SKM-1 (cell line): ENCODE measurements around the gene SMARCA2.

Experiments used
- DNase-seq: peaks from one replicate; lab custom pipeline; 2025; ENCODE audit not compliant: unreplicated experiment; lab: John Stamatoyannopoulos, UW

The SMARCA2 gene

GRCh38 chr9:2015581-2016407 is 647 bp downstream of the SMARCA2 start:
- no peak for DNase-seq

- DNase-seq: peak; percentile 56
Observed at GRCh38 chr9:2016408-2017330, 1.5 kb downstream of the SMARCA2 start.

GRCh38 chr9:2017331-2018161 is 2.4 kb downstream of the SMARCA2 start:
- DNase-seq: no peak

GRCh38 chr9:2018162-2018643 is 3.1 kb downstream of the SMARCA2 start:
- no peak for DNase-seq

- no peak for DNase-seq
Observed at GRCh38 chr9:2018764-2019558, 3.8 kb downstream of the SMARCA2 start.

- DNase-seq: no peak
Observed at GRCh38 chr9:2019723-2020122, 4.6 kb downstream of the SMARCA2 start.

- no peak for DNase-seq
Observed at GRCh38 chr9:2021731-2022130, 6.6 kb downstream of the SMARCA2 start.

- DNase-seq: no peak
Observed at GRCh38 chr9:2022560-2022959, 7.4 kb downstream of the SMARCA2 start.

- DNase-seq: no peak
Observed at GRCh38 chr9:2023042-2023441, 7.9 kb downstream of the SMARCA2 start.

- DNase-seq: no peak
Observed at GRCh38 chr9:2023532-2023931, 8.4 kb downstream of the SMARCA2 start.

GRCh38 chr9:2024888-2025782 is 10.0 kb downstream of the SMARCA2 start:
- DNase-seq: peak; percentile 37

- DNase-seq: no peak
Observed at GRCh38 chr9:2026220-2026997, 11.3 kb downstream of the SMARCA2 start.

GRCh38 chr9:2027543-2028160 is 12.5 kb downstream of the SMARCA2 start:
- DNase-seq: no peak

GRCh38 chr9:2028888-2029287 is 13.7 kb downstream of the SMARCA2 start:
- DNase-seq: no peak

GRCh38 chr9:2029666-2030170 is 14.6 kb downstream of the SMARCA2 start:
- DNase-seq: no peak

- no peak for DNase-seq
Observed at GRCh38 chr9:2032234-2032633, 17.1 kb downstream of the SMARCA2 start.

- no peak for DNase-seq
Observed at GRCh38 chr9:2036844-2037243, 21.7 kb downstream of the SMARCA2 start.
